K562 (cell line): ENCODE data around the gene GDF7. TPM values are rescaled to one million over a fixed set of nuclear protein-coding genes. Genes with fewer than 3 reads are reported as not detected.

ENCODE experiments used
- CEBPZ ChIP-seq: fragments of 150-350 bp; IDR thresholded peaks from 2 replicates; pipeline ENCODE4 v1.6.1; 2014; ENCODE audit warnings: low read depth, mild to moderate bottlenecking, low read length, borderline replicate concordance
- HMBOX1 ChIP-seq: sonication (generic); IDR thresholded peaks from 2 replicates; pipeline ENCODE4 v1.6.1; 2016
- JUNB ChIP-seq: fragments of 450-650 bp; formaldehyde crosslinking; conservative IDR thresholded peaks from 2 replicates; pipeline ENCODE4 v1.4.0; 2020; ENCODE audit warnings: mild to moderate bottlenecking
- MAZ ChIP-seq, 2 experiments: fragments of 450-650 bp in 1 of 2; sonication (generic) in 1 of 2; formaldehyde crosslinking; IDR thresholded peaks in 1 of 2; conservative IDR thresholded peaks in 1 of 2; 2 replicates each; pipeline versions ENCODE4 v1.4.0 to v1.5.0; 2020; ENCODE audit warnings: mild to moderate bottlenecking in 1 of 2, missing genetic modification reagents in 1 of 2
- NBN ChIP-seq: fragments of 450-650 bp; IDR thresholded peaks from 2 replicates; pipeline ENCODE4 v1.6.1; 2016; ENCODE audit warnings: low read depth, mild to moderate bottlenecking
- PTTG1 ChIP-seq: fragments of 450-650 bp; IDR thresholded peaks from 2 replicates; pipeline ENCODE4 v1.6.1; 2016; ENCODE audit warnings: low read depth, mild to moderate bottlenecking, missing genetic modification characterization, missing compliant biosample characterization
- RERE ChIP-seq: sonication (generic); formaldehyde crosslinking; IDR thresholded peaks from 2 replicates; pipeline ENCODE4 v1.8.0; 2023; ENCODE audit warnings: missing genetic modification reagents, mild to moderate bottlenecking, borderline replicate concordance
- SAP30 ChIP-seq: fragments of 200-600 bp; sonication (generic); IDR thresholded peaks from 2 replicates; pipeline ENCODE4 v1.6.1; 2012; ENCODE audit warnings: borderline replicate concordance, low read depth, mild to moderate bottlenecking, moderate library complexity, low read length, control low read depth, inconsistent platforms; ENCODE audit not compliant: insufficient read depth, poor library complexity, severe bottlenecking
- TEAD1 ChIP-seq, 2 experiments: fragments of 450-650 bp in 1 of 2; sonication (generic) in 1 of 2; formaldehyde crosslinking; IDR thresholded peaks; 2 replicates each; pipeline versions ENCODE4 v1.4.0 to v1.8.0; 2020 to 2022; ENCODE audit warnings: mild to moderate bottlenecking in 2 of 2, missing genetic modification reagents in 1 of 2
- ZNF79 ChIP-seq: fragments of 250-450 bp; sonication (Bioruptor Pico); IDR thresholded peaks from 2 replicates; pipeline ENCODE4 v1.4.0; 2020; ENCODE audit warnings: low read depth, mild to moderate bottlenecking, moderate library complexity
- polyA plus RNA-seq, 8 experiments: library from polyadenylated mRNA; depleted of rRNA in 4 of 8; stranded (reverse) in 5 of 8; unstranded in 3 of 8; fragments of >200 nt; fragmentation: Nextera tagmentation in 2 of 8; fragmentation: Illumina TruSeq in 1 of 8; extraction: Ambion mirVana in 2 of 8; extraction: Trizol in 1 of 8; gene quantifications; 2 replicates each; pipeline versions ENCODE4 v1.2.1 to v1.2.3, GENCODE V29; 2011 to 2014; ENCODE audit warnings: inconsistent platforms in 1 of 8, missing spikeins in 1 of 8
- total RNA-seq, 7 experiments: library from RNA; depleted of rRNA in 6 of 7; stranded (reverse); fragments of >200 nt in 6 of 7; fragmentation: Illumina TruSeq in 2 of 7; extraction: Trizol in 2 of 7; gene quantifications; 2 replicates each; pipeline versions ENCODE4 v1.2.1 to v1.2.3, GENCODE V29; 2011 to 2021; ENCODE audit warnings: low replicate concordance in 1 of 7
- TF ChIP-seq, protein P1 (sequence below): sonication (generic); formaldehyde crosslinking; IDR thresholded peaks from 2 replicates; pipeline ENCODE4 v1.8.0; 2022; ENCODE audit warnings: missing genetic modification reagents, mild to moderate bottlenecking, moderate library complexity, borderline replicate concordance
- TF ChIP-seq, protein P2 (sequence below): fragments of 450-650 bp; formaldehyde crosslinking; conservative IDR thresholded peaks from 2 replicates; pipeline ENCODE4 v1.4.0; 2022; ENCODE audit warnings: mild to moderate bottlenecking, missing genetic modification characterization

GDF7 gene
- total and polyA plus RNA-seq, 9 of the 15 experiments (the other 6 are each of a cell fraction or from before 2014, with no cell fraction given), result 0.01 TPM; not detected in 7

- TF ChIP-seq CEBPZ, result no peak
- TF ChIP-seq HMBOX1, result no peak
- no peak for TF ChIP-seq NBN
- no peak for TF ChIP-seq PTTG1 (tag)
- TF ChIP-seq, protein P1, sequence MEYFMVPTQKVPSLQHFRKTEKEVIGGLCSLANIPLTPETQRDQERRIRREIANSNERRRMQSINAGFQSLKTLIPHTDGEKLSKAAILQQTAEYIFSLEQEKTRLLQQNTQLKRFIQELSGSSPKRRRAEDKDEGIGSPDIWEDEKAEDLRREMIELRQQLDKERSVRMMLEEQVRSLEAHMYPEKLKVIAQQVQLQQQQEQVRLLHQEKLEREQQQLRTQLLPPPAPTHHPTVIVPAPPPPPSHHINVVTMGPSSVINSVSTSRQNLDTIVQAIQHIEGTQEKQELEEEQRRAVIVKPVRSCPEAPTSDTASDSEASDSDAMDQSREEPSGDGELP (CRISPR knock-in tag), result peak; percentile 91
- no peak for TF ChIP-seq RERE
- no peak for TF ChIP-seq JUNB (CRISPR knock-in tag)
- no peak for TF ChIP-seq SAP30
- TF ChIP-seq, protein P2, sequence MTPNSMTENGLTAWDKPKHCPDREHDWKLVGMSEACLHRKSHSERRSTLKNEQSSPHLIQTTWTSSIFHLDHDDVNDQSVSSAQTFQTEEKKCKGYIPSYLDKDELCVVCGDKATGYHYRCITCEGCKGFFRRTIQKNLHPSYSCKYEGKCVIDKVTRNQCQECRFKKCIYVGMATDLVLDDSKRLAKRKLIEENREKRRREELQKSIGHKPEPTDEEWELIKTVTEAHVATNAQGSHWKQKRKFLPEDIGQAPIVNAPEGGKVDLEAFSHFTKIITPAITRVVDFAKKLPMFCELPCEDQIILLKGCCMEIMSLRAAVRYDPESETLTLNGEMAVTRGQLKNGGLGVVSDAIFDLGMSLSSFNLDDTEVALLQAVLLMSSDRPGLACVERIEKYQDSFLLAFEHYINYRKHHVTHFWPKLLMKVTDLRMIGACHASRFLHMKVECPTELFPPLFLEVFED, result no peak
- no peak for TF ChIP-seq ZNF79
- TF ChIP-seq MAZ (CRISPR knock-in tag; conservative IDR thresholded peaks at IDR 0.05 in 1 of 2, IDR thresholded peaks at IDR 0.05 in 1 of 2), result 0 out of 4 replicates have a peak, but pooled peaks of 1 of the 2 experiments have one; percentile 21
- TF ChIP-seq TEAD1 (CRISPR knock-in tag; IDR thresholded peaks at IDR 0.05), result 0 out of 4 replicates have a peak, but pooled peaks of 1 of the 2 experiments have one; percentile 30
Observed at GRCh38 chr2:20642055-20642971, 24.6 kb upstream of the GDF7 start (continued).
